ENCODE results near the gene C10orf71. TPM values are rescaled to one million over a fixed set of nuclear protein-coding genes. Genes with fewer than 3 reads are reported as not detected.

The C10orf71 gene
- total RNA-seq, 1 donor from 2014 or later: not detected

- Mint-ChIP-seq H3K4me1 (ENCODE audit: low read depth, unreplicated experiment) (no peaks in the 10 kb centered on the region), H3K36me3 (ENCODE audit: low read depth, unreplicated experiment) (no peaks in the 10 kb centered on the region), H3K4me3 (ENCODE audit: unreplicated experiment) (no peak overlapping the region), H3K9me3 (ENCODE audit: unreplicated experiment) (peaks cover 7% of the 10 kb centered on the region), H3K27ac (ENCODE audit: unreplicated experiment) (no peak overlapping the region), H3K27me3 (ENCODE audit: low read depth, unreplicated experiment) (peaks cover 54% of the 10 kb centered on the region)
- TF ChIP-seq CTCF (IDR thresholded peaks at IDR 0.05; ENCODE audit: insufficient read depth, low read depth, low read length) (no peak), EZH2 (IDR thresholded peaks at IDR 0.05; ENCODE audit: insufficient read depth, low read length) (no peak)
- no peaks in the 10 kb centered on the region for H3K27me3 ChIP-seq (ENCODE audit: insufficient read depth, low read length)
- no peaks in the 10 kb centered on the region for H3K36me3 ChIP-seq (ENCODE audit: insufficient read depth, low read length)
- H3K27ac ChIP-seq (ENCODE audit: low read depth, low read length): no peak overlapping the region
- H3K79me2 ChIP-seq (ENCODE audit: insufficient read depth, low read length): no peaks in the 10 kb centered on the region
- H3K9me3 ChIP-seq (ENCODE audit: insufficient read depth, low read depth, low read length): no peaks in the 10 kb centered on the region
- no peak overlapping the region for H3K9ac ChIP-seq (ENCODE audit: low read length)
- DNase-seq (ENCODE audit: low read depth): no peak
- H2AFZ ChIP-seq (ENCODE audit: low read depth, low read length): no peak overlapping the region
- no peaks in the 10 kb centered on the region for H4K20me1 ChIP-seq (ENCODE audit: insufficient read depth, low read length)
- H3K4me2 ChIP-seq (ENCODE audit: low read length): no peak overlapping the region
- no peaks in the 10 kb centered on the region for H3K4me1 ChIP-seq (ENCODE audit: insufficient read depth, low read length)
- FAIRE-seq: no peak
- H3K4me3 ChIP-seq (ENCODE audit: insufficient read depth, low read depth, low read length): no peak overlapping the region
These were observed 28.3 kb downstream of the C10orf71 start for GRCh38 chr10:49327036-49327813.

- H3K27ac Mint-ChIP-seq (ENCODE audit: unreplicated experiment): no peak overlapping the region
- peaks cover 10% of the 10 kb centered on the region for H3K9me3 Mint-ChIP-seq (ENCODE audit: unreplicated experiment)
- H3K9ac ChIP-seq (ENCODE audit: low read length): no peak overlapping the region
These were observed 29.6 kb downstream of the C10orf71 start for GRCh38 chr10:49328401-49329145.

More at GRCh38 chr10:49328401-49329145, 29.6 kb downstream of the C10orf71 start:
- no peaks in the 10 kb centered on the region for H3K36me3 ChIP-seq (ENCODE audit: insufficient read depth, low read length)
- H3K4me3 ChIP-seq (ENCODE audit: insufficient read depth, low read depth, low read length): no peak overlapping the region
- H3K27me3 Mint-ChIP-seq (ENCODE audit: low read depth, unreplicated experiment): peaks cover 61% of the 10 kb centered on the region
- no peak overlapping the region for H3K27ac ChIP-seq (ENCODE audit: low read depth, low read length)
- no peak overlapping the region for H3K4me2 ChIP-seq (ENCODE audit: low read length)
- DNase-seq (ENCODE audit: low read depth): no peak
- no peaks in the 10 kb centered on the region for H3K79me2 ChIP-seq (ENCODE audit: insufficient read depth, low read length)
- no peak overlapping the region for H2AFZ ChIP-seq (ENCODE audit: low read depth, low read length)
- H3K9me3 ChIP-seq (ENCODE audit: insufficient read depth, low read depth, low read length): no peaks in the 10 kb centered on the region
- H3K36me3 Mint-ChIP-seq (ENCODE audit: low read depth, unreplicated experiment): peaks cover 2% of the 10 kb centered on the region
- FAIRE-seq: no peak
- no peak overlapping the region for H3K4me3 Mint-ChIP-seq (ENCODE audit: unreplicated experiment)
- H4K20me1 ChIP-seq (ENCODE audit: insufficient read depth, low read length): no peaks in the 10 kb centered on the region
- H3K27me3 ChIP-seq (ENCODE audit: insufficient read depth, low read length): no peaks in the 10 kb centered on the region
- no peaks in the 10 kb centered on the region for H3K4me1 ChIP-seq (ENCODE audit: insufficient read depth, low read length)
- no peak for TF ChIP-seq CTCF (IDR thresholded peaks at IDR 0.05; ENCODE audit: insufficient read depth, low read depth, low read length)
- no peak for TF ChIP-seq EZH2 (IDR thresholded peaks at IDR 0.05; ENCODE audit: insufficient read depth, low read length)
- no peaks in the 10 kb centered on the region for H3K4me1 Mint-ChIP-seq (ENCODE audit: low read depth, unreplicated experiment)

Measured in astrocyte (in vitro differentiated cells and primary cell).